ENCODE measurements around the gene MAPK7. TPM values are rescaled to one million over a fixed set of nuclear protein-coding genes. Genes with fewer than 3 reads are reported as not detected.

MAPK7 gene
- total and polyA plus RNA-seq, 2 donors (not counting 3 experiments of a cell fraction or from before 2014, with no cell fraction given) = 16.8 to 30.7 TPM

- DNase-seq (ENCODE audit: low read depth, low spot score) (no peak), FAIRE-seq (no peak)
- Histone ChIP-seq H3K9ac (replicated peaks; ENCODE audit: extremely low read depth, insufficient read depth, low read length) (no peak overlapping the region), H3K27ac (ENCODE audit: insufficient read depth, low read depth, low read length) (no peak overlapping the region), H3K9me3 (replicated peaks; ENCODE audit: control insufficient read depth, insufficient read depth, low read length) (no peaks in the 10 kb centered on the region), H3K9me1 (replicated peaks; ENCODE audit: control insufficient read depth, extremely low read depth, insufficient read depth, low read length) (no peaks in the 10 kb centered on the region), H3K4me1 (ENCODE audit: control insufficient read depth, extremely low read depth, insufficient read depth, low read length) (no peaks in the 10 kb centered on the region), H3K79me2 (ENCODE audit: control insufficient read depth, insufficient read depth, low read length) (no peaks in the 10 kb centered on the region), H2AFZ (ENCODE audit: low read depth, low read length) (no peak overlapping the region), H4K20me1 (replicated peaks; ENCODE audit: control insufficient read depth, extremely low read depth, insufficient read depth, low read length) (no peaks in the 10 kb centered on the region), H3K4me2 (ENCODE audit: insufficient read depth, low read length) (no peak overlapping the region), H3K36me3 (ENCODE audit: control insufficient read depth in 2 of 2, extremely low read depth in 1 of 2, insufficient read depth in 2 of 2, low read length in 2 of 2) (no peaks in the 10 kb centered on the region), H3K4me3 (replicated peaks in 1 of 3; ENCODE audit: insufficient read depth in 1 of 3, low read depth in 1 of 3, low read length in 3 of 3) (no peak overlapping the region), H3K27me3 (ENCODE audit: control insufficient read depth in 2 of 2, insufficient read depth in 2 of 2, low read length in 2 of 2) (no peaks in the 10 kb centered on the region)
- dilution Hi-C loops (cut with MboI; ENCODE audit: extremely low pct_ligation_motif_present, low sequenced_read_pairs) (no loop called here), intact Hi-C loops (cut with micrococcal nuclease) (no loop called here)
- CTCF ChIA-PET = interaction anchor here (4.2 kb wide), 1 partner anchor 10 kb away, joined by 23 read pairs; the partner anchor contains the start of gene B9D1
- TF ChIP-seq GATA2 (IDR thresholded peaks at IDR 0.05; ENCODE audit: insufficient read depth, insufficient read length, low read depth, low read length) = no peak
- TF ChIP-seq MYC (IDR thresholded peaks at IDR 0.05; ENCODE audit: low read depth, low read length) = no peak
- TF ChIP-seq JUN (IDR thresholded peaks at IDR 0.05; ENCODE audit: borderline replicate concordance, insufficient read depth, insufficient read length, low read depth) = no peak
- no peak for TF ChIP-seq POLR2AphosphoS5 (IDR thresholded peaks at IDR 0.05; ENCODE audit: insufficient read depth, low read depth, low read length)
- TF ChIP-seq EZH2 (IDR thresholded peaks at IDR 0.05; ENCODE audit: borderline replicate concordance, low read depth, low read length, severe bottlenecking) = no peak
- no peak for TF ChIP-seq FOS (IDR thresholded peaks at IDR 0.05; ENCODE audit: borderline replicate concordance, insufficient read depth, low read length)
- no peak for TF ChIP-seq POLR2A (IDR thresholded peaks at IDR 0.05; ENCODE audit: low read depth, low read length)
- TF ChIP-seq MAX (IDR thresholded peaks at IDR 0.05; ENCODE audit: insufficient read depth, insufficient read length) = no peak
- no peak for TF ChIP-seq CTCF (IDR thresholded peaks at IDR 0.05; ENCODE audit: extremely low read depth in 1 of 2, insufficient read depth in 1 of 2, low read depth in 1 of 2, low read length in 2 of 2)
- BruUV-seq (replicated peaks) = no TSS peak
- POLR2A ChIA-PET = no interaction called here
Measured at GRCh38 chr17:19372866-19373504, 5.3 kb upstream of the MAPK7 start.

Data from endothelial cell of umbilical vein (primary cell).